K562 (cell line): ENCODE results near the gene PGF. TPM values are rescaled to one million over a fixed set of nuclear protein-coding genes. Genes with fewer than 3 reads are reported as not detected.

ENCODE experiments used
- ATAC-seq: fragments of 200-7000 bp; cut with Tn5 transposase; 3 replicates; pipeline ENCODE4 v1.9.1; 2020; ENCODE audit warnings: moderate library complexity
- BruUV-seq: library from RNA; stranded (reverse); fragments of 400-500 nt; replicated peaks from 2 replicates; lab custom pipeline; 2021; lab: Mats Ljungman, UMichigan
- CTCF ChIA-PET: fragments of 300-600 bp; formaldehyde crosslinking; extraction: SDS; loops from one replicate; lab custom pipeline; 2021; ENCODE audit warnings: low intra/inter-chr PET ratio; lab: Yijun Ruan, JAX
- POLR2A ChIA-PET: fragments of 300-600, 350-650 bp; sonication (Branson Sonifier 250); formaldehyde crosslinking; extraction: SDS; loops from one replicate; lab custom pipeline; 2021; ENCODE audit warnings: antibody characterized with exemption, inconsistent platforms; lab: Yijun Ruan, JAX
- DNase-seq, 4 experiments: peaks; one replicate each; pipeline versions ENCODE4 v3.0.0 to v3.0.0-alpha.2; 2011 to 2018; ENCODE audit warnings: low spot score in 3 of 4, mixed read lengths in 3 of 4; ENCODE audit errors: extremely low read depth in 1 of 4
- FAIRE-seq: peaks from 2 replicates; lab custom pipeline; 2011; peaks lifted over from hg19 to GRCh38; lab: Jason Lieb, UNC
- H2AFZ ChIP-seq: 2 replicates; pipeline ENCODE4 v1.6.0; 2011; ENCODE audit warnings: low read depth, low read length, control low read depth, inconsistent platforms
- H3K27ac ChIP-seq: fragments of 200-600 bp; 3 replicates; pipeline ENCODE4 v1.8.0; 2011; ENCODE audit warnings: low read depth, mild to moderate bottlenecking, control low read depth, inconsistent platforms, low read length, moderate library complexity, mixed read lengths; ENCODE audit errors: extremely low read depth
- H3K27me3 ChIP-seq, 2 experiments: fragments of 300-600 bp in 1 of 2; 2 replicates in 1 of 2; 3 replicates in 1 of 2; pipeline versions ENCODE4 v1.6.0 to v1.8.0; 2011; ENCODE audit warnings: inconsistent platforms in 2 of 2, low read length in 2 of 2, mild to moderate bottlenecking in 1 of 2, mixed read lengths in 1 of 2, moderate library complexity in 1 of 2; ENCODE audit not compliant: control insufficient read depth in 2 of 2, insufficient read depth in 2 of 2
- H3K36me3 ChIP-seq: fragments of 300-600 bp; 3 replicates; pipeline ENCODE4 v1.8.0; 2011; ENCODE audit warnings: mild to moderate bottlenecking, low read length, inconsistent platforms; ENCODE audit not compliant: control insufficient read depth, insufficient read depth
- H3K4me1 ChIP-seq, 2 experiments: fragments of 200-600 bp in 1 of 2; replicated peaks in 1 of 2; 2 replicates in 1 of 2; 3 replicates in 1 of 2; pipeline versions ENCODE4 v1.5.1 to v1.8.0; 2011; ENCODE audit warnings: inconsistent platforms in 2 of 2, low read length in 2 of 2, mild to moderate bottlenecking in 1 of 2, mixed read lengths in 1 of 2, moderate library complexity in 1 of 2; ENCODE audit not compliant: control insufficient read depth in 2 of 2, insufficient read depth in 2 of 2
- H3K4me2 ChIP-seq: 2 replicates; pipeline ENCODE4 v1.6.1; 2011; ENCODE audit warnings: low read length, control low read depth, inconsistent platforms, mixed read lengths; ENCODE audit not compliant: insufficient read depth
- H3K4me3 ChIP-seq: fragments of 200-600 bp; sonication (generic), shearing (Covaris generic); 2 replicates; pipeline ENCODE4 v1.5.1; 2016; ENCODE audit warnings: control low read depth, inconsistent platforms
- H3K79me2 ChIP-seq: fragments of 200-600 bp; 3 replicates; pipeline ENCODE4 v1.8.0; 2011; ENCODE audit warnings: low read length, inconsistent platforms; ENCODE audit not compliant: control insufficient read depth, insufficient read depth
- H3K9ac ChIP-seq, 2 experiments: 2 replicates each; pipeline versions ENCODE4 v1.6.0 to v1.6.1; 2011; ENCODE audit warnings: low read depth in 2 of 2, low read length in 2 of 2, control low read depth in 1 of 2, inconsistent platforms in 1 of 2, mild to moderate bottlenecking in 1 of 2, mixed read lengths in 1 of 2; ENCODE audit not compliant: insufficient read depth in 1 of 2
- H3K9me1 ChIP-seq: one replicate; pipeline ENCODE4 v1.6.0; 2011; ENCODE audit warnings: inconsistent platforms, mild to moderate bottlenecking, low read length, moderate library complexity; ENCODE audit not compliant: control insufficient read depth, insufficient read depth
- H3K9me3 ChIP-seq: replicated peaks from 2 replicates; pipeline ENCODE4 v1.5.1; 2011; ENCODE audit warnings: low read depth, low read length, inconsistent platforms; ENCODE audit not compliant: control insufficient read depth, insufficient read depth
- H4K20me1 ChIP-seq: replicated peaks from 2 replicates; pipeline ENCODE4 v1.6.1; 2011; ENCODE audit warnings: low read length, inconsistent platforms, mixed read lengths; ENCODE audit not compliant: control insufficient read depth, insufficient read depth
- CC2D1A ChIP-seq: fragments of 450-650 bp; IDR thresholded peaks from 2 replicates; pipeline ENCODE4 v1.6.1; 2017; ENCODE audit warnings: mild to moderate bottlenecking
- CREBBP ChIP-seq: IDR thresholded peaks from one replicate; pipeline ENCODE4 v1.6.1; 2012; ENCODE audit warnings: low read depth, mild to moderate bottlenecking, control low read depth, inconsistent platforms, low read length
- ESRRA ChIP-seq: fragments of 450-650 bp; IDR thresholded peaks from 2 replicates; pipeline ENCODE4 v1.6.1; 2014; ENCODE audit warnings: low read depth, mild to moderate bottlenecking, moderate library complexity, borderline replicate concordance
- HIVEP1 ChIP-seq: fragments of 250-450 bp; sonication (Bioruptor Pico); IDR thresholded peaks from 2 replicates; pipeline ENCODE4 v1.4.0; 2020; ENCODE audit warnings: mild to moderate bottlenecking
- HNRNPUL1 ChIP-seq: fragments of 200-400 bp; formaldehyde crosslinking; IDR thresholded peaks from 2 replicates; pipeline ENCODE4 v1.6.1; 2017; ENCODE audit warnings: low read length
- KLF1 ChIP-seq: fragments of 450-650 bp; IDR thresholded peaks from 2 replicates; pipeline ENCODE4 v1.6.1; 2016; ENCODE audit warnings: missing genetic modification characterization, missing compliant biosample characterization
- NCOA2 ChIP-seq, 2 experiments: fragments of 450-650 bp; IDR thresholded peaks; 2 replicates each; pipeline ENCODE4 v1.6.1; 2018; ENCODE audit warnings: mild to moderate bottlenecking in 2 of 2, moderate library complexity in 1 of 2; ENCODE audit not compliant: partially characterized antibody in 2 of 2
- PHF21A ChIP-seq: fragments of 450-650 bp; IDR thresholded peaks from 2 replicates; pipeline ENCODE4 v1.6.1; 2017; ENCODE audit warnings: low read depth, borderline replicate concordance
- PTTG1 ChIP-seq: fragments of 450-650 bp; IDR thresholded peaks from 2 replicates; pipeline ENCODE4 v1.6.1; 2016; ENCODE audit warnings: low read depth, mild to moderate bottlenecking, missing genetic modification characterization, missing compliant biosample characterization
- RFX1 ChIP-seq: fragments of 450-650 bp; IDR thresholded peaks from 2 replicates; pipeline ENCODE4 v1.6.1; 2016; ENCODE audit warnings: mild to moderate bottlenecking, moderate library complexity
- SIX5 ChIP-seq, 2 experiments: IDR thresholded peaks; 2 replicates each; pipeline ENCODE4 v1.6.1; 2011; ENCODE audit warnings: low read length in 2 of 2, borderline replicate concordance in 1 of 2, low read depth in 1 of 2, mild to moderate bottlenecking in 1 of 2, moderate library complexity in 1 of 2; ENCODE audit not compliant: insufficient read depth in 1 of 2
- SMAD4 ChIP-seq: fragments of 250-450 bp; sonication (Bioruptor Pico); conservative IDR thresholded peaks from 2 replicates; pipeline ENCODE4 v1.8.0; 2021; ENCODE audit warnings: inconsistent platforms, mild to moderate bottlenecking, moderate library complexity
- SREBF1 ChIP-seq: fragments of 150-350 bp; IDR thresholded peaks from 2 replicates; pipeline ENCODE4 v1.6.1; 2014; ENCODE audit warnings: antibody characterized with exemption, low read depth, low read length, borderline replicate concordance
- TRIM28 ChIP-seq: fragments of 450-650 bp; IDR thresholded peaks from 2 replicates; pipeline ENCODE4 v1.6.1; 2017
- ZNF408 ChIP-seq: fragments of 250-450 bp; sonication (Bioruptor Pico); IDR thresholded peaks from 2 replicates; pipeline ENCODE4 v1.4.0; 2020; ENCODE audit warnings: low read depth, mild to moderate bottlenecking, moderate library complexity
- ZNF436 ChIP-seq: fragments of 250-450, 450-650 bp; sonication (Bioruptor Pico); formaldehyde crosslinking; IDR thresholded peaks from 2 replicates; pipeline ENCODE4 v1.7.0; 2020; ENCODE audit warnings: mild to moderate bottlenecking
- WGBS: fragments of 100-300 bp; shearing (Covaris generic); methylation state at CpG from one replicate; pipeline ENCODE4 v1.1.6; 2016; ENCODE audit warnings: low coverage, mixed read lengths; ENCODE audit not compliant: insufficient coverage; ENCODE audit errors: missing lambda C conversion rate; 5-methylcytosine and 5-hydroxymethylcytosine counted together
- in situ Hi-C: fragments of 300-500 bp; cut with MboI; formaldehyde crosslinking; loops from 4 replicates; pipeline ENCODE4 v1.15.0; 2018; ENCODE audit warnings: inconsistent platforms, mixed read lengths
- intact Hi-C: fragments of 100-400 bp; cut with micrococcal nuclease; formaldehyde crosslinking; loops from 2 replicates; pipeline ENCODE4 v1.14.2; 2022
- polyA plus RNA-seq, 8 experiments: library from polyadenylated mRNA; depleted of rRNA in 4 of 8; stranded (reverse) in 5 of 8; unstranded in 3 of 8; fragments of >200 nt; fragmentation: Nextera tagmentation in 2 of 8; fragmentation: Illumina TruSeq in 1 of 8; extraction: Ambion mirVana in 2 of 8; extraction: Trizol in 1 of 8; gene quantifications; 2 replicates each; pipeline versions ENCODE4 v1.2.1 to v1.2.3, GENCODE V29; 2011 to 2014; ENCODE audit warnings: inconsistent platforms in 1 of 8, missing spikeins in 1 of 8
- total RNA-seq, 7 experiments: library from RNA; depleted of rRNA in 6 of 7; stranded (reverse); fragments of >200 nt in 6 of 7; fragmentation: Illumina TruSeq in 2 of 7; extraction: Trizol in 2 of 7; gene quantifications; 2 replicates each; pipeline versions ENCODE4 v1.2.1 to v1.2.3, GENCODE V29; 2011 to 2021; ENCODE audit warnings: low replicate concordance in 1 of 7
- TF ChIP-seq, protein P1 (sequence below): conservative IDR thresholded peaks from 2 replicates; pipeline ENCODE4 v1.6.1; 2011; ENCODE audit warnings: low read depth, mild to moderate bottlenecking, low read length; ENCODE audit not compliant: control insufficient read depth
- TF ChIP-seq, protein P2 (sequence below): fragments of 250-450 bp; sonication (Bioruptor Pico); IDR thresholded peaks from 2 replicates; pipeline ENCODE4 v1.8.0; 2021; ENCODE audit warnings: mild to moderate bottlenecking, moderate library complexity

The PGF gene
- total and polyA plus RNA-seq, 9 of the 15 experiments (the other 6 are each of a cell fraction or from before 2014, with no cell fraction given): 0.04 to 0.44 (median 0.18) TPM

DNA sequence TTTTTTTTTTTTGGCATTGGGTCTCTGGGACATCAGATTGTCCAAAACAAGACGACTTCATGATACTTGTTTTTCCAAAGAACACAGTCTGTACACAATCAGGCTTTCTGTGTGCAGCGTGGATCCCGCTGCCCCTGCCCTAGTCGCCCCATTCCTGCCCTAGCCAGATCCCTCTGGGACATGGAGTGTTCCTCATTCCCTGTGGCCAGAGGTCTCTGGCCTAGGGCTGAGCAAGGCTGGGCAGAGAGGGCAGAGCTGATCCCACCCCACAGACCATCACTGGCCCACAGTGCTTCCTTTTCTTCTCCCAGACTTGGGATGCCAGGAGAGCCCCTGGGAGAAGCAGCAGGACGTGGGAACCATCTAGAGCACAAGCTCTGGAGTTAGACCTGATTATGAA lies 26.4 kb upstream of the PGF start:
- POLR2A ChIA-PET: interaction anchor here (0.6 kb wide), 1 partner anchor 103 kb away, joined by 3 read pairs; no protein-coding TSS in a partner anchor
- no TSS peak for BruUV-seq
- no peaks in the 10 kb centered on the region for H3K36me3 ChIP-seq
- FAIRE-seq (no peak), DNase-seq (no peak), ATAC-seq (no peak)
- no peaks in the 10 kb centered on the region for H3K79me2 ChIP-seq
- H3K27ac ChIP-seq: no peak overlapping the region
- H3K4me2 ChIP-seq: no peak overlapping the region
- H4K20me1 ChIP-seq: no peaks in the 10 kb centered on the region
- 58% methylated on average over 5 of the region's 5 CpGs for WGBS
- intact Hi-C loops (no loop called here), in situ Hi-C loops (no loop called here)
- no peak overlapping the region for H3K4me3 ChIP-seq
- H3K9ac ChIP-seq: no peak overlapping the region
- H3K9me1 ChIP-seq: no peaks in the 10 kb centered on the region
- H3K4me1 ChIP-seq: peaks cover 0 to 29% of the 10 kb centered on the region in 2 experiments; a peak in 2 of 5 replicates
- TF ChIP-seq HIVEP1 (CRISPR knock-in tag) (no peak), ESRRA (no peak), SIX5 (IDR thresholded peaks at IDR 0.05; ENCODE audit: borderline replicate concordance in 1 of 2, insufficient read depth in 1 of 2, low read depth in 1 of 2, low read length in 2 of 2) (no peak), NCOA2 (IDR thresholded peaks at IDR 0.05; ENCODE audit: partially characterized antibody in 2 of 2) (no peak), PTTG1 (no peak), KLF1 (no peak), PHF21A (no peak), CREBBP (no peak), HNRNPUL1 (no peak), SREBF1 (no peak), SMAD4 (no peak), ZNF408 (CRISPR knock-in tag) (no peak), TRIM28 (no peak), ZNF436 (CRISPR knock-in tag) (no peak), RFX1 (no peak), CC2D1A (no peak)
- TF ChIP-seq, protein P1, sequence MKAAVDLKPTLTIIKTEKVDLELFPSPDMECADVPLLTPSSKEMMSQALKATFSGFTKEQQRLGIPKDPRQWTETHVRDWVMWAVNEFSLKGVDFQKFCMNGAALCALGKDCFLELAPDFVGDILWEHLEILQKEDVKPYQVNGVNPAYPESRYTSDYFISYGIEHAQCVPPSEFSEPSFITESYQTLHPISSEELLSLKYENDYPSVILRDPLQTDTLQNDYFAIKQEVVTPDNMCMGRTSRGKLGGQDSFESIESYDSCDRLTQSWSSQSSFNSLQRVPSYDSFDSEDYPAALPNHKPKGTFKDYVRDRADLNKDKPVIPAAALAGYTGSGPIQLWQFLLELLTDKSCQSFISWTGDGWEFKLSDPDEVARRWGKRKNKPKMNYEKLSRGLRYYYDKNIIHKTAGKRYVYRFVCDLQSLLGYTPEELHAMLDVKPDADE: no peak
- TF ChIP-seq, protein P2, sequence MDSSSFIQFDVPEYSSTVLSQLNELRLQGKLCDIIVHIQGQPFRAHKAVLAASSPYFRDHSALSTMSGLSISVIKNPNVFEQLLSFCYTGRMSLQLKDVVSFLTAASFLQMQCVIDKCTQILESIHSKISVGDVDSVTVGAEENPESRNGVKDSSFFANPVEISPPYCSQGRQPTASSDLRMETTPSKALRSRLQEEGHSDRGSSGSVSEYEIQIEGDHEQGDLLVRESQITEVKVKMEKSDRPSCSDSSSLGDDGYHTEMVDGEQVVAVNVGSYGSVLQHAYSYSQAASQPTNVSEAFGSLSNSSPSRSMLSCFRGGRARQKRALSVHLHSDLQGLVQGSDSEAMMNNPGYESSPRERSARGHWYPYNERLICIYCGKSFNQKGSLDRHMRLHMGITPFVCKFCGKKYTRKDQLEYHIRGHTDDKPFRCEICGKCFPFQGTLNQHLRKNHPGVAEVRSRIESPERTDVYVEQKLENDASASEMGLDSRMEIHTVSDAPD (CRISPR knock-in tag): no peak
- CTCF ChIA-PET: no interaction called here
- H3K27me3 ChIP-seq: no peaks in the 10 kb centered on the region
- no peak overlapping the region for H2AFZ ChIP-seq
- no peaks in the 10 kb centered on the region for H3K9me3 ChIP-seq
